AG10803 (cell line): ENCODE measurements around the gene PSME3IP1.

Experiments used
- DNase-seq: peaks from one replicate; pipeline ENCODE4 v3.0.0; 2010; ENCODE audit warnings: low read depth
- H3K4me3 ChIP-seq: 2 replicates; pipeline ENCODE4 v1.5.1; 2011; ENCODE audit warnings: mild to moderate bottlenecking, low read length, control low read depth
- TF ChIP-seq, protein P1 (sequence below): conservative IDR thresholded peaks from 2 replicates; pipeline ENCODE4 v1.5.1; 2011; ENCODE audit warnings: mild to moderate bottlenecking, low read length, control low read depth, inconsistent platforms

PSME3IP1 gene

DNA sequence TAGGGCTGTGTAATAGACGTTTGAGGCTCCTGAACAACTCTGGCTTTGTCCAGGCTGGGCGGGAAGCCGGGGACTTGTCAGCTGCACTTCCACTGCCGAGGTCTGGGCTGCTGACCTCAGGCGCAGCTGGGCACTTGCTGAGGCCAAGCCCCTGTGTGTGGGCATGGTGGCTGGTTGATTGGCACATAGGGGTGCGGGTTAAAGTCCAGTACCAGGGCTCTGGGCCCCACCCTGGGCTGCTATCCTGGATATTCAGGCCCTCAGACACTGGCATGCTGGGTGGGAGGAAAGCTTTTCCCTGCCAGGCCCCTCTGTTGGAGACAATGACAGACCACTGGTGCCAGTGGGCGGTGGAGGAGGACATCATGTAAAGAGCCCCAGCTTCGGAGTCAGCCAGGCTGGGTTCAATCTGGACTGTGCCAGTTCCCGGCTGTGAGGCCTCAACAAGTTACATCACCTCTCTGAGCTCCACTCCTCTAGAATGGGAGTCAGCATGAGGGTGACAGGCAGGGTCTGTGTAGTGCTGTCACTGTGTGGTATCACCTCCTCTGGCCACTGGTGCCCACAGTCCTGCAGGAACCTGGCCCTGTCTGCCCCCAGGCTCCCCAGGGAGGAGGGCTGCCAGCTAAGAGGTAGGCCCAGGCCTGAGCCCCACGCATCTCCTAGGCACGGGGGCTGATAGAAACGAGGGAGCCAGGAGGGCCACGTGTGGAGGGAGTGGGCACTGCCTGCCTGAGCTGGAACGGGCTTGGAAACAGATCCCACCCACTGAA is 42.5 kb downstream of the PSME3IP1 start:
- no peak for DNase-seq
- no peak overlapping the region for H3K4me3 ChIP-seq
- TF ChIP-seq, protein P1, sequence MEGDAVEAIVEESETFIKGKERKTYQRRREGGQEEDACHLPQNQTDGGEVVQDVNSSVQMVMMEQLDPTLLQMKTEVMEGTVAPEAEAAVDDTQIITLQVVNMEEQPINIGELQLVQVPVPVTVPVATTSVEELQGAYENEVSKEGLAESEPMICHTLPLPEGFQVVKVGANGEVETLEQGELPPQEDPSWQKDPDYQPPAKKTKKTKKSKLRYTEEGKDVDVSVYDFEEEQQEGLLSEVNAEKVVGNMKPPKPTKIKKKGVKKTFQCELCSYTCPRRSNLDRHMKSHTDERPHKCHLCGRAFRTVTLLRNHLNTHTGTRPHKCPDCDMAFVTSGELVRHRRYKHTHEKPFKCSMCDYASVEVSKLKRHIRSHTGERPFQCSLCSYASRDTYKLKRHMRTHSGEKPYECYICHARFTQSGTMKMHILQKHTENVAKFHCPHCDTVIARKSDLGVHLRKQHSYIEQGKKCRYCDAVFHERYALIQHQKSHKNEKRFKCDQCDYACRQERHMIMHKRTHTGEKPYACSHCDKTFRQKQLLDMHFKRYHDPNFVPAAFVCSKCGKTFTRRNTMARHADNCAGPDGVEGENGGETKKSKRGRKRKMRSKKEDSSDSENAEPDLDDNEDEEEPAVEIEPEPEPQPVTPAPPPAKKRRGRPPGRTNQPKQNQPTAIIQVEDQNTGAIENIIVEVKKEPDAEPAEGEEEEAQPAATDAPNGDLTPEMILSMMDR, result no peak

DNA sequence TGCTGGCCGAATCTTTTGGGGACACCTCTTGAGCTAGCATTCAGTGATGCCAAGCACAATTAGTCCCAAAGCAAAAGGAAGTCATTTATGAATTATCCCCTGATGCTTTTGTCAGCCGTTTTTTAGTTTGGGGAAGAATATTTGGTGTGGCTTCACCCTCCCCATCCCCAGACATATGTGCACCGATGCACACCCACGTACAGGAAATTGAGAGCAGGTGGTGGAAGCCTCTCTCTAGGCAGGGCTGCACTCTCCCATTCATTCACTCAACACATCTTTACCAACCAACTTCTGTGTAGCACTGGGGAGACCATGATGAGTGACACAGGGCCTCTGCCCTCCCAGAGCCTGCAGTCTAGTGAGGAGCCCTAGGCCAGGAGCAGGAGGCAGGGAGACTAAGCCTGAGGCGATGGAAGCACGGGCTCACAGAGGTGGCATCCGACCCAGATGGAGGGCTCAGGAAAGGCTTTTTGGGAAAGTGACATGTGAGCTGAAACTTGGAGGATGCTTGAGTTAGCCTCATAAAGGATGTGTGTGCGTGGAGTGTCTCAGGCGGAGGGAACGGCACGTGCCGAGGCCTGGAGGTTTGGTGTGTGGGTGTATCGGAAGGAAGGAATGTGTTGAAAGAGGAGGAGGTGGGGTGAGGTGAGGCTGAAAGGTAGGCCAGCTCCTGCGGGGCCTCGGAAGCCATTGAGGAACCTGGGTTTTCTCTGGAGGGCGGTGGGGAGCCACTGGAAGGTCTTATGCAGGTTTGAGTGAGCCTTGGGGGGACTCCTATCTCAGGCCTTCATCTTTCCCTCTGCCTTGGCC is 43.8 kb downstream of the PSME3IP1 start:
- no peak overlapping the region for H3K4me3 ChIP-seq
- TF ChIP-seq, protein P1, result no peak
- no peak for DNase-seq

DNA sequence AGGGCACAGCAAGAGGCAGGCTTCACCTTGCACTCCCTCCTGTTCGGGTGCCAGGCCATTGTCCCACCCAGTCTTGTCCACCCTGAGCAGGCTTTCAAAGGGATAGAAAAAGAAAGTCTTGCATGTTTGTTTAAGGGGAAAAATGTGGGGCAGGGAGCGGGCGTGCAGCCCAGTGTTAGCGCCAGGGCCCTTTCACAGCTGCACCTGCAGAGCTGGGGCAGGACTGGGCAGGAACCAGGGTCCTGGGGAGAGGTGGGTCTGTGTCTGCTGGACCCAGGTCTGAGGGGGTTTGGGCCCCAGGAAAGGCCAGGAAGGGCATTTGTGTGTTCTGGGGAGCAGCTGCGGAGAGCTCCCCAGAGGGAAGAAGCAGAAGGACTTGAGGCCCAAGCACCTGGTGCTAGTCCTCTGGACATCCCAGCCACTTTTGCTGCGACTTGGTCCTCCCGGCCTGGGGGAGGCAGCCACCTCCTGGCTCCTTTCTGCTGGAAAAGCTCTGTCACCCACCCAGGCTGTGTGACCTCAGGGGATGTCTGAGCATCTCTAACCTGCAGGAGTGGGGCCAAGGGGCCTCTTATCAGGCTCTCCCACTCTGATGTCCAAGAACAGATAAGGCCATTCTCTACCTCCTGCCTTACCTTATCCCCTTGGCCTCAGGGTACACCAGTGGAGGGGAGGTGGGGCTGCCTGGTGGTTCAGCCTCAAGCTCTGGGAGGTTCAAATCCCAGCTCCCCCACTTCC is 44.7 kb downstream of the PSME3IP1 start:
- TF ChIP-seq, protein P1, result no peak
- H3K4me3 ChIP-seq, result no peak overlapping the region
- DNase-seq, result no peak

DNA sequence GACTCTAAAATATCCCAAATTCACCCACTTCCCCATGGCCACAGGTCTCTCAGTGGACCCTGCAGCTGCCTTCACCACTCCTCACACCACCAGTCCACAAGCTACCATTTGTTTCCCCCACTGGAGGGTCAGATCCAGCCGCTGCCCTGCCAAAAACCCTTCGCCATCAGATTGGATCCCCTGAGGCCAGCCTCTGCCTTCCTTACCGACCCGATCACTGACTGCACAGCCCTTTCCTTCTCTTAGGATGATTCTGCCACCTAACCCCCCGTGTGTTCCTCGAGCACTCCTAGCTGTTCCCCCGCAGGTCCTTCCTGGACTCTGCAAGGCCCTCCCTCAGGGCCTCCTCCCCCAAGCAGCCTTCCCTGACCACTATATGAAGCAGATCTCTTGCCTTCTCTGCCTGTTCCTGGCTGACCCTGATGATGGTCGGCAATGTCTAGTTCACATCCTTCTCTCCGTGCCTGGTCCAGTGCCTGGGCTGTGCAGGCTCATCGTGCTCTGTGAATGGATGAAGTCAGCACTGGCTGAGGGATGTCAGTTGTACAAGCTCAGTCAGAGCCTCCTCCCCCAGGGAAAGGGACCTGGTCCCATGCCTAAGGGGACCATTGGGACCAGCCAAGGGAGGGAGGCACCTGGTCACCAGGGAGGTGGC is 47.4 kb downstream of the PSME3IP1 start:
- no peak overlapping the region for H3K4me3 ChIP-seq
- TF ChIP-seq, protein P1, result no peak
- no peak for DNase-seq

DNA sequence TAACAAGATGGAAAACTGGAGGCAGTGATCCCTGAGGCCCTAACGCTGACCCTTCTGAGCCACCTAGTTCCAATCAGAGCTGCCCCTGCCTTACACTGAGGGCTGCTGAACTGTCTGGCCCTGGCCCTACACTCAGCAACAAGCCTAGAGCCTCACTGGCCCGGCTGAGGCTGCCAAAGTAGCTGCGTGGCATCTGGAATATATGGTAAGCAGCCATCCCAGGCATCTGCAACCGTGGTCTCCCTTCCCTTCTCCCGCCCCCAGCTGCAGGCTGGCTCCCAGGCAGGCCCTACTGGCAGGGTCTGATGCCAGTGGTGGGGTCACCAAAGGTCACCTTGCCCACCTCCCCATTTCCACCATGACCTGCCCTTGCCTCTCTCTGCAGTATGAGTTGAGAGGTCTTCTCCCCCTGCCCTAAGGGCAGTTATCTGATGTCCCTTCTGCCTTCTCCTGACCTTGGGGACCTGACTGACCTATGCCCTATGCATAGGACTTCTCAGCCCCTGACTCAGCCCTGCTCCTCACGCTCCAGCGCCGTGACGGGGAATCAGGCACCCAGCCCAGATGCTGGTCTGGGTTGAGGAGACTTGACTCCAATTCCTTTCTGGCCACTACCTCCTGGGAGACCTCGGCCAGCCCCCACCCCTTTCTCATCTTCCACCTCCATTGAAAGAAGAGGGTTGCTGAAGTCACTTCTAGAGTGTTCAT is 48.1 kb downstream of the PSME3IP1 start:
- DNase-seq, result no peak
- TF ChIP-seq, protein P1, result no peak
- no peak overlapping the region for H3K4me3 ChIP-seq

DNA sequence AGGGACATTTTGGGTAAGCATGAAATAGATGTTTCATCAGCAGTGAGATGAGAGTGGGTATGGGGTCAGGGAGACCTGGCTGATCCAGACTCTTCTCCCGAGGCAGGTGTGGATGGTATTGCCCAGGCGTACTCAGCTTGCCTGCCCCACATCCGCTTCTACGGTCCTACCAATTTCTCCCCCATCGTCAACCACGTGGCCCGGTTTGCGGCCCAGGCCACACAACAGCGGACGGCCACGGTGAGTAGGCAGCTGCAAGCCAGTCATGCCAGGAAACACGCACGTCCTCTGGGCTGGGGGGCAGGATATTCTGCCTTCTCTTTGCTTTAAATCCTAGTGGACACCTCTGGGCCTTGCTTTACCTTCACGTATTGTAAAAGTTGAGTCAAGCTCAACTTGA is 48.8 kb downstream of the PSME3IP1 start:
- TF ChIP-seq, protein P1, result no peak
- no peak overlapping the region for H3K4me3 ChIP-seq
- DNase-seq, result no peak
